ENCODE data around the gene DLAT. TPM values are rescaled to one million over a fixed set of nuclear protein-coding genes. Genes with fewer than 3 reads are reported as not detected.

The DLAT gene
- total RNA-seq = 26.1 TPM
- long read RNA-seq, full-length matches to known transcripts = 46 of 54 reads
- long read RNA-seq, partial matches to known transcripts = 4 of 54 reads
- long read RNA-seq, other reads (novel, unspliced or antisense) = 4 of 54 reads

DNA sequence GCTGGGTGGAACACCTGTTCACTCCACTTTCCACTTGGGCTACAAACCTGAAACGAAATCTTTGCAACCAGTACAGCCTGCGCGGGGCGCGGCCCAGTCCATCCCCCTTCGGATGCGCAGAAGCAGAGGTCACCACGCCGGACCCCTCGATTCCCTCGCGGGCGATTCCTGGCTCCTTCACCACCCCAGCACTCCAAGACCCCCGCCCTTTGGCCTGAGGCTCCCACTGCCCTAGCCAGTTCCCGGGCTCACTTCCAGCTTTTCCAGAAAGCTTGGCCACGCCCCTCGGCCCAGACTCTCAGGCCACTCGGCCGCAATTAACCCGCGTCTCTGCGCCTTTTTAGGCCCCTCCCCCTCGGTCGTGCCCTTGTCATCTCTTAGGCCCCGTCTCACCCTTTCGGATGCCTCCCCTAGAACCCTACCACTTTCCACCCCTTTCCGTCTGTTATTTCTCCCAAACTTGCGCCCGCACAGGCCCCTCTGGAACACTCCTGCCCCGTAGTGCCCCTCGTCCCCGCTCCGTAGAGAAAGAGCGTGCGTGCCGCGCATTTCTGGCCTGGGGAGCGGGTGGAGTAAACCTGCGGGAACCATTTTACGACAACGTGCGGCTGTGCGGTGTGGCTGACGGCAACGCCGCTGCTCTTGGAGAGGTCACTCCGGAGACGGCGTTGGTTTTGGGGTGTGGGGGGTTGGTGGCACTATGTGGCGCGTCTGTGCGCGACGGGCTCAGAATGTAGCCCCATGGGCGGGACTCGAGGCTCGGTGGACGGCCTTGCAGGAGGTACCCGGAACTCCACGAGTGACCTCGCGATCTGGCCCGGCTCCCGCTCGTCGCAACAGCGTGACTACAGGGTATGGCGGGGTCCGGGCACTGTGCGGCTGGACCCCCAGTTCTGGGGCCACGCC, at the start of gene DLAT:
DLAT (plus strand) TSS at position 636 of the 906 bp plus-strand sequence; CDS start at position 701, 65 bp downstream.
- H3K36me3 ChIP-seq = peaks cover 30% of the 10 kb centered on the region
- peaks cover 14% of the 10 kb centered on the region for H3K4me1 ChIP-seq
- peak within 1 kb of the TSS; percentile 92 for H3K27ac ChIP-seq
- no peak for TF ChIP-seq CTCF (IDR thresholded peaks at IDR 0.05)
- H3K27me3 ChIP-seq (ENCODE audit: low read depth) = no peaks in the 10 kb centered on the region
- ATAC-seq = peak; percentile 96 to 97
- no peaks in the 10 kb centered on the region for H3K9me3 ChIP-seq
- peak; percentile 93 for DNase-seq
- H3K4me3 ChIP-seq = peak within 1 kb of the TSS; percentile 96
- intact Hi-C loops (cut with DNase I) = no loop called here

DNA sequence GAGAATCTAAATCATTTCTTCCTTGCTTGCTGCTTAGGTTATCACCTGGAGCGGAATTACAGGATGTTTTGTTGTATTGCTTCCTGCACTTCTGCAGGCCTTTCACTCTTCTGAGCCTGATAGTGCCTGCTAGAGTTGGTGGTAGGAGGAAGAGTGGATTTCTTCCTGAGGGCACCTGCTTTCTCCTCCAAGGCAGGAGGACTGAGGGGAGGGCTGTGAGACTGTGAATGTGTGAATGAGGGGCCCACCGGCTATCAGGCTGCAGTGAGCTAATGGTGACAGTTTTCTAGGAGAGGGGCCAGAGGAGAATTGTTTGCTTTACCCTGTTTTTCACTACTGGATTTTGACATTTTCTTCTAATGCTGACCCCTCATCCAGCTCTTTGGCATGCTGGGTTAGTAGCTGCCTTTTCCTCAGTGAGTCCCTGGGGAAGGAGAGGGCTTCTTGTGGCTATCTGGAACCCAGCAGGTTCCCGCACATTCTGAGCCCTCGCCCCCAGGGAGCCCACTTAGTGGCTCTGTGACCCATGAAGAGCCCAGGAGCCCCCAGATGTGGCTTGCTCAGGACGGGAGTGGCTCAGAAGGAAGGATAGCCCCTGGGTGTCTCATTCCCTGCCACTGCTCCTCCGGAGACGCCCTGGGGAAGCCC, 49.0 kb upstream of the DLAT start:
- Histone ChIP-seq H3K27ac (peak overlapping the region; percentile 75), H3K9me3 (no peaks in the 10 kb centered on the region), H3K36me3 (no peaks in the 10 kb centered on the region), H3K4me1 (peaks cover 23% of the 10 kb centered on the region), H3K4me3 (peak overlapping the region; percentile 69), H3K27me3 (ENCODE audit: low read depth) (no peaks in the 10 kb centered on the region)
- intact Hi-C loops (cut with DNase I) = no loop called here
- ATAC-seq (peak in 1 of 2 donors; percentile 8), DNase-seq (no peak)
- TF ChIP-seq CTCF (IDR thresholded peaks at IDR 0.05) = no peak

GRCh38 chr11:111976767-111977145, 48.5 kb upstream of the DLAT start:
- Histone ChIP-seq H3K4me1 (peaks cover 26% of the 10 kb centered on the region), H3K36me3 (no peaks in the 10 kb centered on the region), H3K4me3 (peak overlapping the region; percentile 69), H3K27me3 (ENCODE audit: low read depth) (no peaks in the 10 kb centered on the region), H3K9me3 (no peaks in the 10 kb centered on the region), H3K27ac (peak overlapping the region; percentile 75)
- ATAC-seq = peak; percentile 45 to 67
- TF ChIP-seq CTCF (IDR thresholded peaks at IDR 0.05) = no peak
- peak; percentile 44 for DNase-seq
- intact Hi-C loops (cut with DNase I) = no loop called here

- Histone ChIP-seq H3K4me1 (peaks cover 33% of the 10 kb centered on the region), H3K27ac (peak overlapping the region; percentile 75), H3K36me3 (peaks cover under 1% of the 10 kb centered on the region), H3K27me3 (ENCODE audit: low read depth) (no peaks in the 10 kb centered on the region), H3K9me3 (no peaks in the 10 kb centered on the region), H3K4me3 (peak overlapping the region; percentile 69)
- TF ChIP-seq CTCF (IDR thresholded peaks at IDR 0.05) = no peak
- intact Hi-C loops (cut with DNase I) = no loop called here
- ATAC-seq = peak; percentile 80 to 84
- peak; percentile 73 for DNase-seq
Observed at GRCh38 chr11:111977146-111978027, 47.8 kb upstream of the DLAT start.
